HEK293 (cell line): ENCODE measurements around the gene MGAT4C.

Source experiments
- CTCF ChIA-PET: fragments of 350-600 bp; formaldehyde crosslinking; extraction: SDS; loops from one replicate; lab custom pipeline; 2021; ENCODE audit warnings: antibody characterized with exemption; lab: Yijun Ruan, JAX
- POLR2A ChIA-PET: fragments of 300-600 bp; formaldehyde crosslinking; extraction: SDS; loops from one replicate; lab custom pipeline; 2020; ENCODE audit warnings: antibody characterized with exemption, inconsistent platforms; lab: Yijun Ruan, JAX
- H3K27ac ChIP-seq: fragments of 200-500 bp; sonication (Bioruptor generic); 2 replicates; pipeline ENCODE4 v1.5.1; 2014; ENCODE audit warnings: low read depth, low read length, control low read depth, inconsistent platforms; ENCODE audit errors: extremely low read depth
- H3K36me3 ChIP-seq, 2 experiments: fragments of 200-500 bp in 1 of 2; sonication (Bioruptor generic) in 1 of 2; 1 replicate in 1 of 2; 2 replicates in 1 of 2; pipeline ENCODE4 v1.5.1; 2014 to 2017; ENCODE audit warnings: inconsistent platforms in 2 of 2, low read length in 2 of 2; ENCODE audit not compliant: control insufficient read depth in 2 of 2, insufficient read depth in 1 of 2
- H3K4me1 ChIP-seq: fragments of 200-500 bp; sonication (Bioruptor generic); 2 replicates; pipeline ENCODE4 v1.5.1; 2014; ENCODE audit warnings: mild to moderate bottlenecking, low read length, inconsistent platforms; ENCODE audit not compliant: control insufficient read depth, insufficient read depth
- H3K4me3 ChIP-seq: 2 replicates; pipeline ENCODE4 v1.5.1; 2011; ENCODE audit warnings: low read depth, mild to moderate bottlenecking, control low read depth, low read length, moderate library complexity
- H3K9me3 ChIP-seq: fragments of 200-500 bp; sonication (Bioruptor generic); 2 replicates; pipeline ENCODE4 v1.5.1; 2014; ENCODE audit warnings: low read depth, low read length, inconsistent platforms; ENCODE audit not compliant: control insufficient read depth, insufficient read depth
- HOXC10 ChIP-seq: sonication (generic); formaldehyde crosslinking; IDR thresholded peaks from 2 replicates; pipeline ENCODE4 v1.8.1; 2023; ENCODE audit warnings: mild to moderate bottlenecking, missing genetic modification reagents
- MEIS1 ChIP-seq: sonication (generic); formaldehyde crosslinking; IDR thresholded peaks from 2 replicates; pipeline ENCODE4 v1.8.1; 2022; ENCODE audit warnings: missing genetic modification reagents, mild to moderate bottlenecking, borderline replicate concordance
- RBAK ChIP-seq: fragments of 450-650 bp; formaldehyde crosslinking; IDR thresholded peaks from 2 replicates; pipeline ENCODE4 v1.5.1; 2016; ENCODE audit warnings: missing biosample characterization, missing genetic modification characterization
- SETDB1 ChIP-seq: IDR thresholded peaks from one replicate; pipeline ENCODE4 v1.6.1; 2017; ENCODE audit warnings: mild to moderate bottlenecking, low read length, moderate library complexity, mixed read lengths; ENCODE audit not compliant: insufficient read length
- SP2 ChIP-seq: fragments of 450-650 bp; formaldehyde crosslinking; IDR thresholded peaks from 2 replicates; pipeline ENCODE4 v1.5.1; 2016; ENCODE audit warnings: missing biosample characterization, missing genetic modification characterization
- SP3 ChIP-seq: fragments of 450-650 bp; formaldehyde crosslinking; IDR thresholded peaks from 2 replicates; pipeline ENCODE4 v1.5.1; 2016; ENCODE audit warnings: missing biosample characterization, missing genetic modification characterization
- TRIM28 ChIP-seq: IDR thresholded peaks from 2 replicates; pipeline ENCODE4 v1.6.1; 2011; ENCODE audit warnings: low read length, control low read depth, borderline replicate concordance
- ZNF121 ChIP-seq: fragments of 450-650 bp; formaldehyde crosslinking; IDR thresholded peaks from 2 replicates; pipeline ENCODE4 v1.5.1; 2016; ENCODE audit warnings: missing biosample characterization, missing genetic modification characterization
- ZNF133 ChIP-seq: fragments of 450-650 bp; formaldehyde crosslinking; IDR thresholded peaks from 2 replicates; pipeline ENCODE4 v1.5.1; 2016; ENCODE audit warnings: missing biosample characterization, missing genetic modification characterization
- ZNF174 ChIP-seq: fragments of 450-650 bp; formaldehyde crosslinking; IDR thresholded peaks from 2 replicates; pipeline ENCODE4 v1.5.0; 2017; ENCODE audit warnings: missing biosample characterization, mild to moderate bottlenecking, missing genetic modification characterization
- ZNF211 ChIP-seq: fragments of 450-650 bp; formaldehyde crosslinking; IDR thresholded peaks from 2 replicates; pipeline ENCODE4 v1.5.1; 2016; ENCODE audit warnings: low read depth, missing biosample characterization, missing genetic modification characterization
- ZNF391 ChIP-seq: fragments of 450-650 bp; formaldehyde crosslinking; IDR thresholded peaks from 2 replicates; pipeline ENCODE4 v1.5.1; 2016; ENCODE audit warnings: low read depth, missing biosample characterization, missing genetic modification characterization, borderline replicate concordance
- ZNF416 ChIP-seq: fragments of 450-650 bp; formaldehyde crosslinking; IDR thresholded peaks from 2 replicates; pipeline ENCODE4 v1.5.1; 2016; ENCODE audit warnings: missing biosample characterization, missing genetic modification characterization
- ZNF473 ChIP-seq: fragments of 450-650 bp; formaldehyde crosslinking; IDR thresholded peaks from 2 replicates; pipeline ENCODE4 v1.5.1; 2017; ENCODE audit warnings: missing biosample characterization, missing genetic modification characterization
- ZNF549 ChIP-seq: fragments of 450-650 bp; IDR thresholded peaks from 2 replicates; pipeline ENCODE4 v1.5.1; 2018; ENCODE audit warnings: missing biosample characterization, missing genetic modification characterization, mild to moderate bottlenecking, inconsistent platforms, moderate library complexity
- ZNF768 ChIP-seq: fragments of 450-650 bp; formaldehyde crosslinking; IDR thresholded peaks from 2 replicates; pipeline ENCODE4 v1.5.1; 2018; ENCODE audit warnings: missing biosample characterization, mild to moderate bottlenecking, missing genetic modification characterization
- ZNF776 ChIP-seq: fragments of 450-650 bp; formaldehyde crosslinking; IDR thresholded peaks from 2 replicates; pipeline ENCODE4 v1.5.0; 2017; ENCODE audit warnings: missing biosample characterization, missing genetic modification characterization, borderline replicate concordance
- ZNF843 ChIP-seq: fragments of 450-650 bp; formaldehyde crosslinking; IDR thresholded peaks from 2 replicates; pipeline ENCODE4 v1.5.1; 2016; ENCODE audit warnings: missing biosample characterization, missing genetic modification characterization
- TF ChIP-seq, protein P1 (sequence below): fragments of 450-650 bp; formaldehyde crosslinking; IDR thresholded peaks from 2 replicates; pipeline ENCODE4 v1.5.1; 2016; ENCODE audit warnings: missing biosample characterization, missing genetic modification characterization
- TF ChIP-seq, protein P2 (sequence below): fragments of 450-650 bp; formaldehyde crosslinking; IDR thresholded peaks from 2 replicates; pipeline ENCODE4 v1.5.1; 2016; ENCODE audit warnings: missing biosample characterization, missing genetic modification characterization, borderline replicate concordance
- TF ChIP-seq, protein P3 (sequence below): fragments of 450-650 bp; formaldehyde crosslinking; IDR thresholded peaks from 2 replicates; pipeline ENCODE4 v1.5.1; 2016; ENCODE audit warnings: missing biosample characterization, missing genetic modification characterization
- TF ChIP-seq, protein P4 (sequence below): fragments of 450-650 bp; IDR thresholded peaks from 2 replicates; pipeline ENCODE4 v1.5.1; 2018; ENCODE audit warnings: missing biosample characterization, mild to moderate bottlenecking, missing genetic modification characterization
- TF ChIP-seq, protein P5 (sequence below): fragments of 450-650 bp; formaldehyde crosslinking; IDR thresholded peaks from 2 replicates; pipeline ENCODE4 v1.5.1; 2016; ENCODE audit warnings: missing biosample characterization, missing genetic modification characterization
- TF ChIP-seq, protein P6 (sequence below): fragments of 450-650 bp; formaldehyde crosslinking; IDR thresholded peaks from 2 replicates; pipeline ENCODE4 v1.5.1; 2016; ENCODE audit warnings: missing biosample characterization, missing genetic modification characterization, low read depth

Gene MGAT4C

DNA sequence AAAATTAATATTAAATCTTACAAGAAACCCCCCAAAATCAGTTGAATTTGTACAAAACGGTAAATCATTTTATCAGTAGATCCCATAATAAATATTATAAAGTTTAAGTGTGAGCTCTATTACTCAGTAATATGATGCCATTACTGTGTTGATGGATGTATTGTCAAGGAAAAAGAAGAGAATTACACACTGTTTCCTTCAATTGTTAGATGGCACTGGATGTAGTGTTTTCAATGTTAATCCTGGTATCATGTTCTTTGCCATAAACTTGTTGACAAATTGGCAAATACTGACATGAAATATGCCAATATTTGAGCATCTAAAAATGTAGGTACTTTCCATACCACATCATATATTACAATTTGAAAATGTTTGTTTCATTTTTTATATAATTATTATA, 280.5 kb downstream of the MGAT4C start:
- no peak for TF ChIP-seq TRIM28
- no peak for TF ChIP-seq ZNF776 (tag by site-specific recombination)
- TF ChIP-seq, protein P1, sequence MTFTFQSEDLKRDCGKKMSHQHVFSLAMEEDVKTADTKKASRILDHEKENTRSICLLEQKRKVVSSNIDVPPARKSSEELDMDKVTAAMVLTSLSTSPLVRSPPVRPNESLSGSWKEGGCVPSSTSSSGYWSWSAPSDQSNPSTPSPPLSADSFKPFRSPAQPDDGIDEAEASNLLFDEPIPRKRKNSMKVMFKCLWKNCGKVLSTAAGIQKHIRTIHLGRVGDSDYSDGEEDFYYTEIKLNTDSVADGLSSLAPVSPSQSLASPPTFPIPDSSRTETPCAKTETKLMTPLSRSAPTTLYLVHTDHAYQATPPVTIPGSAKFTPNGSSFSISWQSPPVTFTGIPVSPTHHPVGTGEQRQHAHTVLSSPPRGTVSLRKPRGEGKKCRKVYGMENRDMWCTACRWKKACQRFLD: no peak
- no peak for TF ChIP-seq HOXC10
- TF ChIP-seq, protein P2, sequence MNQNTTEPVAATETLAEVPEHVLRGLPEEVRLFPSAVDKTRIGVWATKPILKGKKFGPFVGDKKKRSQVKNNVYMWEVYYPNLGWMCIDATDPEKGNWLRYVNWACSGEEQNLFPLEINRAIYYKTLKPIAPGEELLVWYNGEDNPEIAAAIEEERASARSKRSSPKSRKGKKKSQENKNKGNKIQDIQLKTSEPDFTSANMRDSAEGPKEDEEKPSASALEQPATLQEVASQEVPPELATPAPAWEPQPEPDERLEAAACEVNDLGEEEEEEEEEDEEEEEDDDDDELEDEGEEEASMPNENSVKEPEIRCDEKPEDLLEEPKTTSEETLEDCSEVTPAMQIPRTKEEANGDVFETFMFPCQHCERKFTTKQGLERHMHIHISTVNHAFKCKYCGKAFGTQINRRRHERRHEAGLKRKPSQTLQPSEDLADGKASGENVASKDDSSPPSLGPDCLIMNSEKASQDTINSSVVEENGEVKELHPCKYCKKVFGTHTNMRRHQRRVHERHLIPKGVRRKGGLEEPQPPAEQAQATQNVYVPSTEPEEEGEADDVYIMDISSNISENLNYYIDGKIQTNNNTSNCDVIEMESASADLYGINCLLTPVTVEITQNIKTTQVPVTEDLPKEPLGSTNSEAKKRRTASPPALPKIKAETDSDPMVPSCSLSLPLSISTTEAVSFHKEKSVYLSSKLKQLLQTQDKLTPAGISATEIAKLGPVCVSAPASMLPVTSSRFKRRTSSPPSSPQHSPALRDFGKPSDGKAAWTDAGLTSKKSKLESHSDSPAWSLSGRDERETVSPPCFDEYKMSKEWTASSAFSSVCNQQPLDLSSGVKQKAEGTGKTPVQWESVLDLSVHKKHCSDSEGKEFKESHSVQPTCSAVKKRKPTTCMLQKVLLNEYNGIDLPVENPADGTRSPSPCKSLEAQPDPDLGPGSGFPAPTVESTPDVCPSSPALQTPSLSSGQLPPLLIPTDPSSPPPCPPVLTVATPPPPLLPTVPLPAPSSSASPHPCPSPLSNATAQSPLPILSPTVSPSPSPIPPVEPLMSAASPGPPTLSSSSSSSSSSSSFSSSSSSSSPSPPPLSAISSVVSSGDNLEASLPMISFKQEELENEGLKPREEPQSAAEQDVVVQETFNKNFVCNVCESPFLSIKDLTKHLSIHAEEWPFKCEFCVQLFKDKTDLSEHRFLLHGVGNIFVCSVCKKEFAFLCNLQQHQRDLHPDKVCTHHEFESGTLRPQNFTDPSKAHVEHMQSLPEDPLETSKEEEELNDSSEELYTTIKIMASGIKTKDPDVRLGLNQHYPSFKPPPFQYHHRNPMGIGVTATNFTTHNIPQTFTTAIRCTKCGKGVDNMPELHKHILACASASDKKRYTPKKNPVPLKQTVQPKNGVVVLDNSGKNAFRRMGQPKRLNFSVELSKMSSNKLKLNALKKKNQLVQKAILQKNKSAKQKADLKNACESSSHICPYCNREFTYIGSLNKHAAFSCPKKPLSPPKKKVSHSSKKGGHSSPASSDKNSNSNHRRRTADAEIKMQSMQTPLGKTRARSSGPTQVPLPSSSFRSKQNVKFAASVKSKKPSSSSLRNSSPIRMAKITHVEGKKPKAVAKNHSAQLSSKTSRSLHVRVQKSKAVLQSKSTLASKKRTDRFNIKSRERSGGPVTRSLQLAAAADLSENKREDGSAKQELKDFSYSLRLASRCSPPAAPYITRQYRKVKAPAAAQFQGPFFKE (tag by site-specific recombination): no peak
- TF ChIP-seq, protein P3, sequence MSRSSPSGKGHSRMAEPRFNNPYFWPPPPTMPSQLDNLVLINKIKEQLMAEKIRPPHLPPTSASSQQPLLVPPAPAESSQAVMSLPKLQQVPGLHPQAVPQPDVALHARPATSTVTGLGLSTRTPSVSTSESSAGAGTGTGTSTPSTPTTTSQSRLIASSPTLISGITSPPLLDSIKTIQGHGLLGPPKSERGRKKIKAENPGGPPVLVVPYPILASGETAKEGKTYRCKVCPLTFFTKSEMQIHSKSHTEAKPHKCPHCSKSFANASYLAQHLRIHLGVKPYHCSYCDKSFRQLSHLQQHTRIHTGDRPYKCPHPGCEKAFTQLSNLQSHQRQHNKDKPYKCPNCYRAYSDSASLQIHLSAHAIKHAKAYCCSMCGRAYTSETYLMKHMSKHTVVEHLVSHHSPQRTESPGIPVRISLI (tag by site-specific recombination): no peak
- no peak for TF ChIP-seq ZNF133 (tag by site-specific recombination)
- TF ChIP-seq ZNF843 (tag by site-specific recombination): no peak
- no peak for TF ChIP-seq ZNF768
- TF ChIP-seq, protein P4, sequence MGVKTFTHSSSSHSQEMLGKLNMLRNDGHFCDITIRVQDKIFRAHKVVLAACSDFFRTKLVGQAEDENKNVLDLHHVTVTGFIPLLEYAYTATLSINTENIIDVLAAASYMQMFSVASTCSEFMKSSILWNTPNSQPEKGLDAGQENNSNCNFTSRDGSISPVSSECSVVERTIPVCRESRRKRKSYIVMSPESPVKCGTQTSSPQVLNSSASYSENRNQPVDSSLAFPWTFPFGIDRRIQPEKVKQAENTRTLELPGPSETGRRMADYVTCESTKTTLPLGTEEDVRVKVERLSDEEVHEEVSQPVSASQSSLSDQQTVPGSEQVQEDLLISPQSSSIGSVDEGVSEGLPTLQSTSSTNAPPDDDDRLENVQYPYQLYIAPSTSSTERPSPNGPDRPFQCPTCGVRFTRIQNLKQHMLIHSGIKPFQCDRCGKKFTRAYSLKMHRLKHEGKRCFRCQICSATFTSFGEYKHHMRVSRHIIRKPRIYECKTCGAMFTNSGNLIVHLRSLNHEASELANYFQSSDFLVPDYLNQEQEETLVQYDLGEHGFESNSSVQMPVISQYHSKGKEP (tag by site-specific recombination): no peak
- no peak for TF ChIP-seq SETDB1
- TF ChIP-seq, all 188 proteins: peak for 0
- no peaks in the 10 kb centered on the region for H3K36me3 ChIP-seq
- H3K4me3 ChIP-seq: no peak overlapping the region
- CTCF ChIA-PET: no interaction called here
- POLR2A ChIA-PET: no interaction called here
- no peaks in the 10 kb centered on the region for H3K4me1 ChIP-seq
- H3K27ac ChIP-seq: no peak overlapping the region
- no peaks in the 10 kb centered on the region for H3K9me3 ChIP-seq

DNA sequence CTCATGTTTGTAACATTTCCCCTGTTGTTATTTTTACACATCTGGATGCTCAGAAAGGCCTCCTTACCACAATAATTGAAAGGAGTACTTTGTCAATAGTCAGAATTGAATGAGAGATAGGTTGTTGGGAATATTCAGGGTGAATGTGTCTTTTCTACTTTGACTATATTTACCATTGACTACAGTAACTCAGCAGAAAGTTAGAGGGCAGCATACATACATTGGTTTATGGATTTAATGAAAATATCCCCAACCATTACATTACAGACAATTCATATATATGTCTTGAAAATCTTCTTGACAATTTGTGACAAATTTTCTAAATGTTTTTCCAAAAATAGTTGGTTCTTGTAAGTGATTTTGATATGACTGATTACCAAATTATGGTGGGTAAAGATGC, 284.4 kb downstream of the MGAT4C start:
- no peak overlapping the region for H3K27ac ChIP-seq
- no peaks in the 10 kb centered on the region for H3K4me1 ChIP-seq
- H3K4me3 ChIP-seq: no peak overlapping the region
- POLR2A ChIA-PET: no interaction called here
- H3K9me3 ChIP-seq: no peaks in the 10 kb centered on the region
- CTCF ChIA-PET: interaction anchor here (0.6 kb wide), 1 partner anchor 143 kb away, joined by 3 read pairs; no protein-coding TSS in a partner anchor
- no peaks in the 10 kb centered on the region for H3K36me3 ChIP-seq
- TF ChIP-seq ZNF549: no peak
- TF ChIP-seq, protein P5, sequence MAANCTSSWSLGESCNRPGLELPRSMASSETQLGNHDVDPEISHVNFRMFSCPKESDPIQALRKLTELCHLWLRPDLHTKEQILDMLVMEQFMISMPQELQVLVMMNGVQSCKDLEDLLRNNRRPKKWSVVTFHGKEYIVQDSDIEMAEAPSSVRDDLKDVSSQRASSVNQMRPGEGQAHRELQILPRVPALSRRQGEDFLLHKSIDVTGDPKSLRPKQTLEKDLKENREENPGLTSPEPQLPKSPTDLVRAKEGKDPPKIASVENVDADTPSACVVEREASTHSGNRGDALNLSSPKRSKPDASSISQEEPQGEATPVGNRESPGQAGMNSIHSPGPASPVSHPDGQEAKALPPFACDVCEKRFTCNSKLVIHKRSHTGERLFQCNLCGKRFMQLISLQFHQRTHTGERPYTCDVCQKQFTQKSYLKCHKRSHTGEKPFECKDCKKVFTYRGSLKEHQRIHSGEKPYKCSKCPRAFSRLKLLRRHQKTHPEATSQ (tag by site-specific recombination): no peak
- no peak for TF ChIP-seq ZNF211 (tag by site-specific recombination)
- no peak for TF ChIP-seq RBAK (tag by site-specific recombination)
- TF ChIP-seq ZNF416 (tag by site-specific recombination): no peak
- TF ChIP-seq ZNF121 (tag by site-specific recombination): no peak
- no peak for TF ChIP-seq MEIS1 (CRISPR knock-in tag)
- TF ChIP-seq, protein P6, sequence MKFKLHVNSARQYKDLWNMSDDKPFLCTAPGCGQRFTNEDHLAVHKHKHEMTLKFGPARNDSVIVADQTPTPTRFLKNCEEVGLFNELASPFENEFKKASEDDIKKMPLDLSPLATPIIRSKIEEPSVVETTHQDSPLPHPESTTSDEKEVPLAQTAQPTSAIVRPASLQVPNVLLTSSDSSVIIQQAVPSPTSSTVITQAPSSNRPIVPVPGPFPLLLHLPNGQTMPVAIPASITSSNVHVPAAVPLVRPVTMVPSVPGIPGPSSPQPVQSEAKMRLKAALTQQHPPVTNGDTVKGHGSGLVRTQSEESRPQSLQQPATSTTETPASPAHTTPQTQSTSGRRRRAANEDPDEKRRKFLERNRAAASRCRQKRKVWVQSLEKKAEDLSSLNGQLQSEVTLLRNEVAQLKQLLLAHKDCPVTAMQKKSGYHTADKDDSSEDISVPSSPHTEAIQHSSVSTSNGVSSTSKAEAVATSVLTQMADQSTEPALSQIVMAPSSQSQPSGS (tag by site-specific recombination): no peak
- TF ChIP-seq ZNF391: no peak
- TF ChIP-seq ZNF473 (tag by site-specific recombination): no peak
- no peak for TF ChIP-seq SP3 (tag by site-specific recombination)
- TF ChIP-seq ZNF174 (tag by site-specific recombination): no peak
- no peak for TF ChIP-seq SP2 (tag by site-specific recombination)
